Activated gamma-delta T cell treated with anti-CD3 and anti-CD28 coated beads, Interleukin-2, amount 50 U/mL, for 16 hours (primary cell): Measurements from ENCODE around the gene SPATA6L.

Experiments used
- DNase-seq: peaks from one replicate; pipeline ENCODE4 v3.0.0-alpha.2; 2020; ENCODE audit warnings: low read depth

SPATA6L gene

DNA sequence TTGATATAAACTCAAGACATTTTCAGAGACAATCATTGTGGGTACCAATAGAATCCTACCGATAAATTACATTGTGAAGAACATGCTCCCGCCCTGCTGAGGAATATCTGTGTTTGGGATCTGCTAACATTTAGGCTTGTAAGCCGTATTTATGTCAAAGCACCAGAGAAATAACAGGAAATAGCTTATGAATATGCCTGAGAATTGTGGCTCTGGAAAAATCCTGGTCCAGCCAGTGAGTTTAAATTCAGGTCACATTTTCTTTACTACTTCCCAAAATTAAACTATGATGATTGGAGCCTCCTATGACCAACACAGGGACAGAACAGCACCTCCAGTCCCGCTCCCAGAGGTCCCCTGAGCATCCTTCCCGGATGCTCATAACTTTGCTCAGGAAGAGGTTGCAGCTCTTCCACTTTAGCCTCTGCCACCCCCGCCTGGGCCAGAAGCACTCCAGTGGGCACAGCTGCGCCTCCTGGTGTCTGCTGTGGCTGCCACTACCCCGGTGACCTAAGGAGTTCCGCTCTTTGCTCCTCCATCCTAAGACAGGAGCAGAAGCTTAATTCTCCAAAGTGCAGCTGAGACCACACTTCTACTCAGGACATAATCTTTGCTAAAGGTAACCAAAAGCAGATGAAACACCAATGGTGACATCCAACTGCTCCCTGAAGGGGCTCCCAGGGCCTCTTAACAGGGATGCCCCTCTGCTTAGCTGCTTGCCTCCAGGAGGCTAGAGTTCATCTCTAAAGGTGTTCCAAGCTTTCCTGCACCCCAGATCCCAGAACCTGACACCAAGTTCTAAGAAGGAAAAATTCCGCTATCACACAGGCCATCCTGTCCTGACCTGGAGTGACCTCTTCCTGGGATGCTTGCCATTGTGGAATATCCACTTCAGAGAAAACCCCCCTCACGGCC is 117.2 kb downstream of the SPATA6L start:
- DNase-seq, result no peak
